HG02571 (cell line): ENCODE measurements around the gene FARP1.
"Not testable (repeated sequence)": the region's sequence is repeated elsewhere in the genome, so short reads cannot be mapped to it uniquely, and the experiment has no call there.

ENCODE experiments used
- ATAC-seq: cut with Tn5 transposase; IDR thresholded peaks from one replicate; pipeline ENCODE4 v1.9.1; 2021; ENCODE audit warnings: mild to moderate bottlenecking, moderate library complexity; ENCODE audit not compliant: unreplicated experiment

FARP1 gene

DNA sequence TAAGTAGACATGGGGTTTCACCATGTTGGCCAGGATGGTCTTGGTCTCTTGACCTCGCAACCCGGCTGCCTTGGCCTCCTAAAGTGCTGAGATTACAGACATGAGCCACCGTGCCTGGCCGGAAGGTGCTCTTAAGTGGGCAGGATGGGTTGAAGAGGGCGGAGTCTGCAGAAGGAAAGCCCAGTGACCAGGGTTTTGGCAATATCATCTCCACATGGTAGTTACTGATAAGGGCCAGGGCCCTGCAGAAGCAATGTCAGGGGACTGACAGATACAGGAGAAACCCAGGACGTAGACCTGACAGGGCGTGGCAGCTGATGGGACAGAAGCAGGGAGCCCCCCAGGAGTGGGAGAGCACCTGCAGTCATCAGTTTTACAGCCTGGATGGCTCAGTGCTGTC lies 79.9 kb downstream of the FARP1 start:
- ATAC-seq: no peak

DNA sequence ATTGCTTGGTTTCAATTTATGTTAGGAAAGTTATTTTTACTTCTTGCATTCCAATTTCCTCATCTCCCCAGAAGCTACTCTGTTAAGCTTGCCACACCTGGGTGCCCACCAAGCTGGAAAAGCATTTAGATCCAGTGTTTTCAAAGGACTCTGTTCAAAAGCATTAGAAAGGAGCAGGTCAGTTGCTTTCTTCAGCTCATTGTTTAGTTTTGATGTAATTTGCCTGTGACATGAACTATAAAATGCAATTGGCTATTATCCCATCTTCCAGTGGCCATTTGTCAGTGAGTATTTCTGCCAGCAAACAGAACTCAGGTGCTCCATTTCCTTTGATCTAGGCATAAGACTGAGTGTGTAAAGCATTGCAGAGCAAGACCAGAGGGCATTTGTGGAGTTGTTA lies 80.8 kb downstream of the FARP1 start:
- no peak for ATAC-seq

DNA sequence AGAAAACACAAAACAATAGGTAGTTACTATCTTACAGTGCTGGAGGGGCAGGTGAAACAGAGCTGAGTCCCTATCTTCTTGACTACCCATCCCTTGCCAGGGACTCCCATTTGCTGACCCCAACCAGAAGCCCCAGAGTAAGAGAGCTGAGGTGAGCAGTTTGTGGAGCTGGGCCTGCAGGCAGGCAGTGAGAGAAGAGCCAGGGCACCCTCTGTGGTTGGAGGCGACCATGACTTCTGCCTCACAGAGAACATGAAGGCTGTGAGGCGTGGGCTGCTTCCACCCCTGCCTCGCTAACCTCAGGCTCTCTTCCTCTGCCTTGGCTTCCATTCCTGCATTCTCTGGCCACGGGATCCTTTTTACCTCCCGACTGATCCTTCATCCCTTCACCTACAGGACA lies 81.7 kb downstream of the FARP1 start:
- no peak for ATAC-seq

DNA sequence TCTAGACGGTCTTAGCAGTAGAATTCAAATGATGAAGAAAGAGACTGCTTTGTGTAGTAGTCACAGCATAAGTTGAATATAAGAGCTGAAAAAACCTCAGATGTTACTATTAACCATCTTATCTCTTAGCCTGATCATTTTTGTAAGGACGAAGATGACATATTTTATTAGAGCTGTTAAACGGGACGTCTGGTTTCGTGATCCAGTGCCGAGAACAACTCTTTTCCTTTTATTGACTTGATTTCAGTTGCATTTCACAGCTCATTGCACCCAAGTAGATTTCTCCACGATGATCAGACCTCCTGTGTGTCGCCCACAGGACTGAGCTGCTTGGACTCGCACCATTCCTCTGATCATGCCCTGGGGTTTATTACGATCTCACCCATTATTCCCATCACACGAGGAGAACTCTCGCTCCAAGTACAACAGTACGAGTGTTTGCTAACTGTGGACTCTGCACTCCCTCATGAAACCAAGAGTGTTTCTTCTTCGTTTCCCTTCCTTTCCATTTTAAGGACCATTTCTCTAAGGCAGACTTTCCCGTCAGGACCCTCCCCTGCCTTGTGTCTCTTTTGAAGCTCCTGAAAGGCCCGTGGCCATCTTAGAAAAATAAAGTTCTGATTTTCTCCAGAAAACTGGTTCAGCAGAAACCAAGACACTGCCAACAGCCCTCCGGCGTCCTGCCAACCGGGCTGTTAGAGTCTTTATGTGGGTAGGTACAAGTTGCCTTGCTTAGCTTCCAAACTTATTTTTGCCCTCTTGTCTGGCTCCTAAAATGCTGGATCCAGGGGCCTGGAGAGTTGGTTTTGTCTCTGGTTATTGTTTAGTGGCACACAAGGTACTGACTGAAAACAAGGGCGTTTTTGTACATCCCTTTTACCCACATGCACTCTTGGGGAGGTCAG lies 82.4 kb downstream of the FARP1 start:
- ATAC-seq: no peak

DNA sequence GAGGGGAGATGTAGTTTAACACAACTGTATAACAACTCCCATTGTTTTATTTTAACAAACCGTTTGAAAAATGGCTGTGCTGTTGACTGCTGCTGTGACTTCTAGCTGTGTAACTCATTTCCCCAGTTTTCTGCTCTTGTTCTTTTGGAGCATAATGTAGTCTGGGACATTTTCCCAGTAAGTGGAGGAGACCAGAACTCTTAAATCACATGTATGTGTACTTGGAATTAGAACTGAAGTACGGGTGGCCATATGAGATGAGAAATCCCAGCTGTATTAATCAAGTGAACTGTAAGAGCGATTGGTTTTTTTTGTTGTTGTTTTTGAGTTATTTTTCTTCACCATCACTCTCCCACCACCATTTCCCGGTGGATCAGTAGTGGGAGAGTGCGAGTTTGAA lies 83.6 kb downstream of the FARP1 start:
- no peak for ATAC-seq

DNA sequence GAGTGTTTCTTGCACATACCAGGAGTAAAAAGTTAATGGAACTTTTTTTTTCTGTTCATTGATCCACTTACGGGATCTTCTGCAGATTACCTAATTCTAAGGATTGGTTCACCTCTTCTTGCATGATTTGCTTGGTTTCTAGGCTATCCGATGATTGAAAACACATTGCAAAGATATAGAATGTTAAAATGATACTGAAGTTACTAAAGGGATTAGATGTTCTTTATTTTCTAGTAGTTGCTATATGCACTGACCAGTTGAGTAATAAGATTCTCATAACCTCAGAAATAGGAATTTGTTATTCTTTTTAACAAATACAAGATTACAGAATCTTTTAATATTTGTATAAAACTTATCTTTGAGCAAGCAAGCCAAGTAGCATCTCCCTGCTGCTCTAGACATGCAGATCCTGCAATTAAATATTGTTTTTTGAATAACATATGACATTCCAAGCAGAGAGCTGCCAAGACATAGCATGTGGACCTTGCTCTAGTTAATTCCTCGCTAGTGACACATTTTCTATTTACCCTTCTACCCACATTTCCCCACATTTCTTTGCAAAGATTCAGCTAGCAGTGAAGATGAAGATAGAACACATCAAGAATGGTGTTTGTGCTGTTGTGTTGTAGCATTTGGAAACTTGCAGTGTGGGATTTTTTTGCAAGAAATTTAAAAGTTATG lies 85.9 kb downstream of the FARP1 start:
- no peak for ATAC-seq

DNA sequence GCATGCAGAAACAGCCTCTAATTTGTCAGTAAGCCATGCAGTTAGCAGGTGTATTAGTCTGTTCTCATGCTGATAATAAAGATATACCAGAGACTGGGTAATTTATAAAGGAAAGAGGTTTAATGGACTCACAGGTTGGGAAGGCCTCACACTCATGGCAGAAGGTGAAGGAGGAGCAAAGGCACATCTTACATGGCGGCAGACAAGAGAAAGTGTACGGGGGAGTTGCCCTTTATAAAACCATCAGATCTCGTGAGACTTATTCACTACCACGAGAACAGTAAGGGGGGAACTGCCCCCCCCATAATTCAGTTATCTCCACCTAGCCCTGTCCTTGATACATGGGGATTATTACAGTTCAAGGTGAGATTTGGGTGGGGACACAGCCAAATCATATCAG lies 87.9 kb downstream of the FARP1 start:
- ATAC-seq: not testable (repeated sequence)

DNA sequence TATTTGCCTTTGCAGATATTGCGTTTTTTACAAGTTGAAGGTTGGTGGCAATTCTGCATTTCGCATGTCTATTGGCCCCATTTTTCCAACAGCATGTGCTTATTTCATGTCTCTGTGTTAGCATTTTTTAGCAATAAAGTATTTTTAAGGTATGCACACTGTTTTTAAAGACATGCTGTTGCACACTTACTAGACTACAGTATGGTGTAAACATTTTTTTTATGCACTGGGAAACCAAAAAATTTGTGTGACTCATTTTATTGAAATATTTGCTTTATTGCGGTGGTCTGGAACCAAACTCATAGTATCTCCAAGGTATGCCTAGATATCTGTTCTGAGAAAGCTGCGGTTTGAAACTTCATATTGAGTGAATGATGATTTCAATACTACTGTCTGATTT lies 89.6 kb downstream of the FARP1 start:
- ATAC-seq: no peak

DNA sequence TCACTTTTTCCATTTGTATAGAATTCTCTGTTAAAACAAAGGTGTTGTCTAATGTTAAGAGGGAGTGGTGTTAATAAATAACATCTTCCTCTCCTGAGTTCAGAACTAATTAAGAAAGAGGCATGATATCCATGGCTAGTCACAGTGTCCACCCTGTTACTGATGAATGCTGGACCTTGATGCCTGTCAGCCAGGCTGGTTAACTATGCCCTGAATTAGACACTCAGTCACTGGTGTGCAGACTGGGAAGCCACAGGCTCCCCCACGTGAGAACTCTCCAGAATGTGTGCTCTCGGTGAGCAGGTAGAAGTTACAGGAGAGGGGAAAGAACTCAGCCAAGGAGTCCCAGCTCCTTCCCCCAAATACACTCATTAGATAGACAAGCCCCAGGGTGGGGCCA lies 90.2 kb downstream of the FARP1 start:
- ATAC-seq: no peak

DNA sequence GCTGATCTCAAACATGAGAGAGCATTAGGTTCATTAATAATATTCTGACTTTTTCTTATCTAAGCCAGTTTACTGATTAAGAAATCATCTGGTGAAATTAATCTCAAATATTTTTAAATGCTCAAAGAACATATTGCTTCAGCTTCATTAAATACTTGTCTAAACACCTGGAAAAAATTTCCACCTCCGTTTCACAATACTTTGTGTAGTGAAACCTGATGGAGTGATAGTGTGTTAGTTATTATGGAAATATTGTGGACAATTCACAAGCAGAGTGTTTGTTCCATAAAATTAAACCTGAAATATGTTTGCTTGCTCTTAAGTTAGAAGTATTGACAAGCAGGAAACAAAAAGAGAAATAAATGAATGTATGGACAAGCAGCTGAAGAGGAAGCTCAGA lies 91.5 kb downstream of the FARP1 start:
- no peak for ATAC-seq

DNA sequence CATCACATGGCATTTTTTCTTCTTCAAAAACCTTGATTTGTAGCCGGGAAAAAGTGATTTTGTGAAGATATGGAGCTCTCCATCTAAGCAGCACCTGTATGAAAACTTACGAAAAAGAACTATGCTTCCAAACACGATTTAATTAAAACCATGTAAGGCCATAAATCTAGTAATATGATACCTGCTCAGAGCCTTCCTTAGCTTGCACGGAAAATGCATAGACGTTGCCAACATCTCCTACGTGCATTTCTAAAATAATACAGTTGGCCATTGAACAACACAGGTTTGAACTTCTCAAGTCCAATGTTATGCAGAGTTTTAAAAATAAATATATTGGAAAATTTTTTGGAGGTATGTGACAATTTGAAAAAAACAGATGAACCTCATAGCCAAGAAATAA lies 93.3 kb downstream of the FARP1 start:
- ATAC-seq: no peak

DNA sequence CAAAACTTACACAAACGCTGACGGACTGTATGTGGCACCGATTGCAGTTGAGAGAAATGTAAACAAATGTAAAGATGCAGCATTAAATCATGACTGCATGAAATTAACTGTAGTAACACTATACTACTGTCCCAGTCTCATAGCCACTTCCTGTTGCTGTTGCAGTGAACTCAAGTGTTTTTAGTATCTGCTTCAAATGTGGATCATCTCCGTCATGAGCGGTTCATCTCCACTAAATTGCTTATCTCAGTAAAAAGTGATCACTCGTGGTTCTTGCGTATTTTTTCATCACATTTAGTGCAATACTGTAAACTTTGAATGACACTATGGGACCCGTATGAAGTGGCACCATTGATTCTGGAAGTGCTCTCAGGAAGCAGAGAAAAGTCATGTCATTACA lies 94.4 kb downstream of the FARP1 start:
- no peak for ATAC-seq

DNA sequence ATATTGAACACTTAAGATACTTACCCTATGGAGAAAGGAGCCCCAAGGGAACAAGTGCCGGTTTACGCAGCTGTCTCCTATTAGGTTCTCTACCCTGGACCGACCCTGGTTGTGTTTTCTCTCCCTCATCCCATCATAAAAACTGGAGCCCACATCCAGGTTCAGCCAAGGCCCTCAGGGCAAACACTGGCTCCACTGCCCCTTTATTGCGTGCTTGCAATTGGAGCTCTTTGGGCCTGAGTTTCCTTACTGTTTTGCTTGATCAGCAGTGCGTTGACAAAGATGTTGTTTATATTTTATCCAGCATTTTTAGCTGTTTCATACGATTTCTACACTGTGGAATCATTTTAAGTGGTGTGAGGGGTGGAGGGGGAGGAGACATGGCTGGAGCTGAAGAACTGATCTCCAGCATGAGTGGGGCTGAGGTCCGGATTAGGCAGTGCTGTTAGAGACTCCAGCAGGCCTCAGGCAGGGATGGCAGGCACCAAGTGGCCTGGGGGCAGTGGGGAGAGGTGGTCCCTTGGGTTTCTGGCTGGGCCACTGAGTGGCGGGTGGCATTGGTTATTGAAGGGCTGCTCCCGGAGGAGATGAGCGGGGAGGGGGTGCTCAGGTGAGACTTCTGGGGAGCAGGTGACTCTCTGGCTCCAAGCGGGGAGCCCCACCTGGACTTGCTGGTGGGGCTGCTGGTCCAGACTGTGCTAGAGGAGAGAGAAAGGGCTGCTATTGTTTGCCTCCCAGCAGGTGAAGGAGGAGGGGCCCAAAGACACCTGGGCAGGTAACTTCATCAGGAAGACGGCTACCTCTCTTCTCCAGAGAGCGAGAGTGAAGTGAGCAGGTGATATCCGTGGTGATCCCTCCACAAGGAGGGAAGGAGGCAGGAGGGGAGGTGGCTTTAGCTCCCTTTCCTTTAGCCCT lies 96.5 kb downstream of the FARP1 start:
- ATAC-seq: no peak

DNA sequence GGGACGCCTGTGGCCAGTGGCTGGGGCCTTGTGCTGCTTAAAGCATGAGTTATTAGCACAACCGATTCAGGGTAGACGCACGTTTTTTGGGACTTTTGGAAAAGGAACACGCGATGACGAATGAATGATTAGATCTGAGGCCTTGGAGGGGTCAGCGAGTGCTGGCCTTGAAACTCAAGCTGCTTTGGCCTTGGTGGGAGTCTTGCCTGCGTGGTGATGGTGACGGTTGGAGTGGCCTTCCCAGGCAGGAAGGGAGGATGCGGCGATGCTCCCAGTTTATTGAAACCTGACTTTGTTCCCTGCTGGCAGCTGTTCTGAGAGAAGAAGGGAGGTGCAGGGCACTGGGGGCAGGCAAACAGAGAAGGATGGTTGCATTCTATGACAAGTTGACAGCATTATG lies 97.2 kb downstream of the FARP1 start:
- ATAC-seq: no peak

DNA sequence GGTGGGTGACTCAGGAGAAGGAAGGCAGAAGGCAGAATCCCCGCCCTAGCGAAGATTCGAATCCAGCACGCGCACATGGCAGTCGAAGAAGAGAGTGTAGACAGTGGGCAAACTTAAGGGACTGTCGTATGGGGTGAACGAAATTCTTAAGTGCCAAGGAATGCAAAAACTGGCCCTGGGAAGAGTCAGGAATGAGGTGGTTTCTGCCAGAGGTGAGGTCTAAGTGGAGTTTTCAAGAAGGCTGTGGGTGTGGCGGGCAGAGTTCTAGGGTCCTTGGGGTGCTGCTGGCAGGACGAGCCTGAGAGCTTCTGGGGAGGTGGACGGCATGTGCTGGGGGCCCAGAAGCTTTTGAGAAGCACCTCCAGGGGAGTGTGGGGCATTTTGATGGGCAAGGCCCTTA lies 98.1 kb downstream of the FARP1 start:
- ATAC-seq: no peak

DNA sequence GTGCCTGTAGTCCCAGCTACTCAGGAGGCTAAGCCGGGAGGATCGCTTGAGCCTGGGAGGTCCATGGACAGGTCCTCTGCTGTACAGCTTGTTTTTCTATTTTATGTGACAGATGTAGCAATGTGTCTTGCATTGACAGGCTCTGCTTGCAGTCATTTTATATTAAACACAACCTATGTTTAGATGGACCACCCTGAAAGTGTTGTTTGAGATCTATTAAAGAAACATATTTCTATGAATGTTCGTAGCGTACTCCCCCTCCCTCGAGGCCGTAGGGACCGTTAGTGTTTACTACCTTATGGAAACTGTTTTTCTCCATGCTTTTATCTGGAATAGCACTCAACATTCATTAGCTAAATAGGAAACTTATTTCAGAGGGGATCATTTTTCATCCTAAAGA lies 99.1 kb downstream of the FARP1 start:
- ATAC-seq: no peak

DNA sequence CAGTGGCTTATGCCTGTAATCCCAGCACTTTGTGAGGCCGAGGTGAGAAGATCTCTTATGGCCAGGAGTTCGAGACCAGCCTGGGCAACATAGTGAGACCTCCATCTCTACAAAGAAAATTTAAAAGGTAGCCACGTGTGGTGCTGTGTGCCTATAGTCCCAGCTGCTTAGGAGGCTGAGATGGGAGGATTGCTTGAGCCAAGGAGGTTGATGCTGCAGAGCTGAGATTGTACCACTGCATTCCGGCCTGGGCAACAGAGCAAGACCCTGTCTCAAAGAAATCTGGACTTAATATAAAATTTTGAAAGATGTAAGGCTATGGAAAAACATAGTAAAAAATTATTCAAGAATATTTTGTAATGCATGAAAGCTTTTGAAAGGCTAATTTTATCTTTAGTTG lies 99.5 kb downstream of the FARP1 start:
- ATAC-seq: no peak

DNA sequence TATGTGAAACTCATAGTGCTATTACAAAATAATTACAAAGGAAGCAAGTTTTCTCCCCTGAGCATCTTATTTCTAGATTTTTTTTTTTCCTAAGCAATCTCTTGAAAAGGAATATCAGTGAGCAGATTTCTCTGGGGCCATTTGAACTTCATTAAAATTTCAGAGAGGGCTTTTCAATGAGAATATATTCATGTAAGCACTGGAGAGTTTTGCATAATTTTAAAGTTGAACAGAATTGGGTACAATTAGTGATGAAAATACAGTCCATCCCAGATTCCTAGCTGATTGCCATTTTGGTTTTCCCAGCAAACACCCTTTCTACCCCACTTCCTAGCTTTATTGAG lies 101.0 kb downstream of the FARP1 start:
- no peak for ATAC-seq

DNA sequence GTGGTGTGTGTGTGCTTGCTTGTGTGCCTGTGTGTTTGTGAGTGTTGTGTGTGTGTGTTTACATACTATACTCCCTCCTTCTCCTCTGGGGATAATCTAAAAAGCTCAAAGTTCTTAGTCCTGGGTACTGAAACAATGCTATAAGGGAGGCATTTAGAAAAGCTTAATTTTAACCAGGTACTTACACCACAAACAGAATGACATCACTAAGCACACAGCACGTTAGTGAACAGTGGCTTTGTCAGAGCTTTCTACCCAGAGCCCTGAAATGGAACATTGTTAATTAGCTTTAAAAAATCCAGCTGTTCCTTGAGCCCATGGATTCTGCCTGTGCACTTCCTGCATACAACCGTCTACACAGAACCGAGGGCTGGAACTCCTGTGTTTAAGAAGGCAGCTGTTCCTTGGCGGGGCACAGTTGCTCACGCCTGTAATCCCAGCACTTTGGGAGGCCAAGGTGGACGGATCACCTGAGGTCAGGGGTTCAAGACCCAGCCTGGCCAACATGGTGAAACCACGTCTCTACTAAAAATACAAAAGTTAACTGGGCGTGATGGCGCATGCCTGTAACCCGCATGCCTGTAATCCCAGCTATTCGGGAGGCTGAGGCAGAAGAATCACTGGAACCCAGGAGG lies 103.8 kb downstream of the FARP1 start:
- ATAC-seq: no peak

DNA sequence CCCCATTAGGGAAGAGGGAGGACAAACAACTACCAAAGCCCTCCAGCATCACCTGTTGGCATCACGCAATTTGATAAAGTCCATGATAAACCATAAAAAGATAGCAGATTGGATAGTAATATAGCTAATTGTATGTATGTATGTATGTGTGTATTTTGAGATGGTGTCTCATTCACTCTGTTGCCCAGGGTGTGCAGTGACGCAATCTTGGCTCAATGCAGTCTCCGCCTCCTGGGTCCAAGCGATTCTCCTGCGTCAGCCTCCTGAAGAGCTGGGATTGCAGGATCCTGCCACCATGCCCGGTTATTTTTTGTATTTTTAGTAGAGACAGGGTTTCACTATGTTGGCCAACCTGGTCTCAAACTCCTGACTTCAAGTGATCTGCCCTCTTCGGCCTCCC lies 108.8 kb downstream of the FARP1 start:
- ATAC-seq: no peak

DNA sequence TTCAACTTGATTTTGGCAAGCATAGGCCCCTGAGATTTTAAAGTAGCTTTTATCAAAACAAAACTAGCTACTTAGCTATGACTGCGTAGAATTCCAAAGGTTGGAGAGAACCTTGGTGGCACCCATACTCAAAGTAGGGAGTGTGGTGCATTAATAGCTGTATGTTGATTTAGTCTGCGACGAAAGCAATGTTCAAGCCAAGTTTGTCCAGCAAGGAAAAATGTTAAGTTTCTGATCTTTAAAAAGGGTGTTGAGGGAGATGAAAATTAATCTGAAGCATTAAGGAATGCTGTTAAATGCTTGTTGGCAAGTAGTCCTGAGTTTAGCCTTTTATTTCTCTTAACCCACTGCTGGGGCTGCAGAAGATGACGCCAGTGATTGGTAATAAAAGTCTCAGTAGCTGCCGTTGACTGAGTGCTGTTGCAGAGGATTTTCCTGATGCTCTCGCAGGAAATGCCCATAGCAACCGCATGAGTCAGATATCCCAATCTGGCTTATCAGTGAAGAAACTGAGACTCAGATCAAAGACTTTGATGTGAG lies 110.1 kb downstream of the FARP1 start:
- no peak for ATAC-seq
